BJ (cell line): Measurements from ENCODE around the gene WFIKKN1. TPM values are rescaled to one million over a fixed set of nuclear protein-coding genes. Genes with fewer than 3 reads are reported as not detected.

Experiments used
- CTCF ChIA-PET: fragments of 350-600 bp; formaldehyde crosslinking; extraction: SDS; loops from one replicate; lab custom pipeline; 2021; ENCODE audit warnings: antibody characterized with exemption, inconsistent platforms; lab: Yijun Ruan, JAX
- POLR2A ChIA-PET: fragments of 300-600 bp; sonication (Branson Sonifier 250); formaldehyde crosslinking; extraction: SDS; loops from one replicate; lab custom pipeline; 2021; ENCODE audit warnings: antibody characterized with exemption; lab: Charles Lee
- DNase-seq: peaks from one replicate; pipeline ENCODE4 v3.0.0-alpha.2; 2011; ENCODE audit warnings: low read depth
- H3K27me3 ChIP-seq: 2 replicates; pipeline ENCODE4 v1.6.0; 2011; ENCODE audit warnings: low read length; ENCODE audit not compliant: control insufficient read depth, insufficient read depth
- H3K36me3 ChIP-seq: 2 replicates; pipeline ENCODE4 v1.5.1; 2011; ENCODE audit warnings: low read length; ENCODE audit not compliant: control insufficient read depth, insufficient read depth
- H3K4me3 ChIP-seq: 2 replicates; pipeline ENCODE4 v1.5.1; 2011; ENCODE audit warnings: low read depth, mild to moderate bottlenecking, control low read depth, low read length
- CTCF ChIP-seq: IDR thresholded peaks from 2 replicates; pipeline ENCODE4 v1.5.1; 2011; ENCODE audit warnings: low read depth, mild to moderate bottlenecking, control low read depth, inconsistent platforms, low read length, moderate library complexity; ENCODE audit not compliant: insufficient read depth
- polyA plus RNA-seq: library from polyadenylated mRNA; depleted of rRNA; stranded (reverse); fragments of >200 nt; gene quantifications from 2 replicates; pipeline ENCODE4 v1.2.3, GENCODE V29; 2011

Gene WFIKKN1
- polyA plus RNA-seq, 1 experiment = not detected

- no peak for TF ChIP-seq CTCF
- Histone ChIP-seq H3K27me3 (no peaks in the 10 kb centered on the region), H3K36me3 (peaks cover 3% of the 10 kb centered on the region), H3K4me3 (no peak overlapping the region)
- no peak for DNase-seq
- POLR2A ChIA-PET = interaction anchor here (0.7 kb wide), 1 partner anchor 9 kb away, joined by 3 read pairs; no protein-coding TSS in a partner anchor
- CTCF ChIA-PET = no interaction called here
Measured at GRCh38 chr16:644556-644955, 13.8 kb downstream of the WFIKKN1 start.

DNA sequence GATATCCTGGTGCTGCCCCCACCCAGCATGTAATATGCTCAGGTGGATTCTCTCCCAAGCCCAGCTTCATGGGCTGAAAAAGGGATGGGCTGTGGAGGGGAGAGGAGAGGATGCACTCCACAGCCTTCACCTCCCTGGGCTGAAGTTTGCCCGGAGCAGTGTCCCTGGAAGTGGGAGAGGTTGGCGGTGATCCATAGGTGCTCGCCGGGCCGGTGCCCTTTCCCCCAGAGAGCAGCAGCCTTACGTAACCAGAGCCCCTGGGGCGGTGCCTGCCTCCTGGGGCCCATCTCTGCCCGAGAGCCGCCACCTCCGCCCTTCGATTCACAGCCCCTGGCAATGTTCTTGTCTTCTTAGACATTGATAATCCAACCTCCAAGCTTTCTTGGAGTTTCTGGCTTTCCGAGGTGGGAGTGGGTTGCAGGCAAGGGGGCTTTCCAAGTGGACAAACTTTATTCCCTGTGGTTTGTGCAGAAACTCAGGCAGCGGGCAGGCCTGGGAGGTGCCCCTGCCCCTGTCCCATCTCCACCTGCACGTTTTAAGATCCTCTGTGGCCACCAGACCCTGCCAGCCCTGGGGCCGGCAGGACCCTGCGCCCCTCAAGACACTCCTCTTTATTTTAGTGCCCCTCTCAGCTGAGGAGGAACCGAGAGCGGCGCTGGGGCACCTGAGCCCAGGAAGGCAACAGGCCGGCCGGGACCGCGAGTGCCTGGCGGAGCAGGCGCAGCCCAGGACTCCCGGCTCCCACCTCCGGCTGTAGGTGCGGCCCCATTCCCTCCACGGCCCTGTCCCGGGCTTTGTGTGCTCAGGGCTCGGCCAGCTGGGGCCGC, 15.3 kb downstream of the WFIKKN1 start:
- no peak overlapping the region for H3K4me3 ChIP-seq
- CTCF ChIA-PET = interaction anchor here (1.3 kb wide), 1 partner anchor 14 kb away, joined by 3 read pairs; no protein-coding TSS in a partner anchor
- DNase-seq = no peak
- TF ChIP-seq CTCF = no peak
- POLR2A ChIA-PET = no interaction called here
- H3K36me3 ChIP-seq = peaks cover 3% of the 10 kb centered on the region
- no peaks in the 10 kb centered on the region for H3K27me3 ChIP-seq

- ChIA-PET CTCF (interaction anchor here (1.3 kb wide), 1 partner anchor 14 kb away, joined by 3 read pairs; no protein-coding TSS in a partner anchor), POLR2A (no interaction called here)
- DNase-seq = no peak
- Histone ChIP-seq H3K36me3 (peaks cover 3% of the 10 kb centered on the region), H3K27me3 (no peaks in the 10 kb centered on the region), H3K4me3 (no peak overlapping the region)
- TF ChIP-seq CTCF = no peak
Measured at GRCh38 chr16:646679-647172, 15.9 kb downstream of the WFIKKN1 start.

DNA sequence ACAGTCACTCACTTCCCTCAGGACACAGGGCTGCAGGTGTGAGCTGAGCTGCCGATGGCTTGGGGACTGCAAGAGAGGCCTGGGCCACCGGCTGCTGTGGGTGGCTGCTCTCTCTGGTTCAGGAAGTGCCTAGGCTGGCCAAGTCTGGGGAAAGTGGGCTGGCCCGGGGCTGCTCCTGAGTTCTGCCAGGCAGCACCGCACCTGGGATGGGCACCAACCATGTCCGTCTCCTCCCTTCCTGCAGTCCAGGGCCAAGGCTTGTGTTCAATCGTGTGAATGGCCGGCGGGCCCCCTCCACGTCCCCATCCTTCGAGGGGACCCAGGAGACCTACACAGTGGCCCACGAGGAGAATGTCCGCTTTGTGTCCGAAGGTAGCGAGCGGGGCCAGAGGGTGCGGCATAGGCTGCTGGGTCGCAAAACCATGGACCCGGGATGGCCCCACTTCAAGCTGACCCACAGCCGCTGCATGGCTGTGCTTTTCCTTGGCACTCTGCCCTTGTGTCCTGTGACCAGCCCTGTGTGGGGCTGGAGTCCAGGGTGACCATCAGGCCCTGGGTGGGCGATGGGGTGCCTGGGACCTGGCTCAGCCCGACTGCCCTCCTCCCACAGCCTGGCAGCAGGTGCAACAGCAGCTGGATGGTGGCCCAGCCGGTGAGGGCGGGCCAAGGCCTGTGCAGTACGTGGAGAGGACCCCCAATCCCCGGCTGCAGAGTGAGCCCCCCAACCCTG, 16.6 kb downstream of the WFIKKN1 start:
- no peak for TF ChIP-seq CTCF
- H3K27me3 ChIP-seq = no peaks in the 10 kb centered on the region
- no peak overlapping the region for H3K4me3 ChIP-seq
- CTCF ChIA-PET = interaction anchor here (0.6 to 1.5 kb wide), 2 partner anchors 14 kb away, joined by 4 to 6 read pairs; no protein-coding TSS in a partner anchor
- POLR2A ChIA-PET = no interaction called here
- DNase-seq = no peak
- H3K36me3 ChIP-seq = peaks cover 3% of the 10 kb centered on the region
